HG02852 (cell line): ENCODE measurements around the gene ABCC4.

Experiments
- ATAC-seq: cut with Tn5 transposase; IDR thresholded peaks from one replicate; pipeline ENCODE4 v1.9.1; 2021; ENCODE audit warnings: mild to moderate bottlenecking, moderate library complexity; ENCODE audit not compliant: unreplicated experiment

The ABCC4 gene

DNA sequence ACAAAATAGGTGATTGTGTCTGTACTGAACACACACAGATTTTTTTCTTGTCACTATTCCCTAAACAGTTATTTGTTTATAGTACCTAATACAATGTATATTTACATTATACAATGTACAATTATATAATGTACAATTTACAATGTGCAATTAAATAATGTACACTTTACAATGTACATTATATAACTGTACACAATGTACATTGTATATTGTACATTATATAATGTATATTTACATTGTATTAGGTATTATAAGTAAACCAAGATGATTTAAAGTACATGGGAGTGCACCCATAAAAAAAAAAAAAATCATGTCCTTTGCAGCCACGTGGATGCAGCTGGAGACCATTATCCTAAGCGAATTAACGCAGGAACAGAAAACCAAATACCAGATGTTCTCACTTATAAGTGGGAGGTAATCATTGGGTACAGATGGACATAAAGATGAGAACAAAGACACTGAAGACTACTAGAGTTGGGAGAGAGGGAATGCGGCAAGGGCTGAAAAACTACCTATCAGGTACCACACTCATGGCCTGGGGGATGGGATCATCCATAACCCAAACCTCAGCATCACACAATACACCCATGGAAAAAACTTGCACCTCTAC lies 68.1 kb downstream of the ABCC4 start:
- ATAC-seq: no peak

DNA sequence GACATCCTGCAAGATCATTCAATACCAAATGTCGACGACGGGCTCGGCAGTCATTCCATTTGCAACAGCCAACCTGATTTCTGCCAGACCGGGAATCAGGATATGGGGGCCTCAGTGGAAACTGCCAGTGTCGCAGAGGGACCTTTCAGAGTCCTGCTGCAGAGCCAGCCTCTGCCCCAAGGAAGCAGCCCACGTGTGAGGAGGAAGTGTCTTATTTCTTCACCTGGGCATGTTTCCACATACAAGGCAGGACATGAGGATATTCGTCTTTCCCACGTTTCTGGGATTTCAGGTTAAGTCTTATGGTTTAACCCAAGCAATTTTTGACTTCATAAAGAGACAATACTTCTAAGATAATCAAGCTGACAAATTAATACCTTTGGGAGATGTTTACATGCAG lies 69.9 kb downstream of the ABCC4 start:
- ATAC-seq: no peak

DNA sequence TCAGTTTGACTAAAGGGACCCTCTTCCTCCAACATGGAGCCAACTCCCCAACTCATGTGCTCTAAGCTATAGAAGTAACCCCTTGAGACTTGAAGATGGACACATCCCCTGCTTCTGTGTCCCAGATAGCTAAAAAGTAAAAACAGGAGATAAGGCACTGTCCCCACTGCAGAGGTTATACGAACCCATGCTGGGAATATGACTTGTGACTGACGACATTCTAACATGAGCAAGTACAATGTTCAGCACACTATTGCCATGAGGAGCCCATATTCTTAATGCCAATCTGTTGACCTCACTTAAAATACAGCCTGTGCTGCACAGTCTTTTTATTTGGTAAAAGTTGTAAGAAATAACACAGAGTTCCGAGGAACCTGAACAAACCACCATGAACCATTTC lies 71.4 kb downstream of the ABCC4 start:
- ATAC-seq: no peak

DNA sequence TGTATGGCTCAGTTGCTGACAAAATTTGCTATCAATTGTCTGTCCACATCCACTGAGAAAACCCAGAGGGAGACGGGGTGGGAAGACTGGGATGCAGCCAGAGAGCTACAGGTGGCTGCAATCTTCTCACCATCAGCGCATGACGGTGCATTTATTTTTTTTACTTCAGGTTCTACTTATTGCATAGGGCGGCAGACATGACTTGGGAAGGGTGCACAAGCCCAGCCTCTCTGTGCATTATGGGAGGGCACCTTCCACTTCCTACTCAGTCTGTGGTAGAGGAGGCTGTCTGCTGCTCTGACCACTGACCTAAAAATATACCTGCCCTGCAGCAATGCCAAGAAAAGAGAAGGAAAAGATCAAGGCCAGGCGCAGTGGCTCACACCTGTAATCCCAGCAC lies 73.1 kb downstream of the ABCC4 start:
- ATAC-seq: no peak

DNA sequence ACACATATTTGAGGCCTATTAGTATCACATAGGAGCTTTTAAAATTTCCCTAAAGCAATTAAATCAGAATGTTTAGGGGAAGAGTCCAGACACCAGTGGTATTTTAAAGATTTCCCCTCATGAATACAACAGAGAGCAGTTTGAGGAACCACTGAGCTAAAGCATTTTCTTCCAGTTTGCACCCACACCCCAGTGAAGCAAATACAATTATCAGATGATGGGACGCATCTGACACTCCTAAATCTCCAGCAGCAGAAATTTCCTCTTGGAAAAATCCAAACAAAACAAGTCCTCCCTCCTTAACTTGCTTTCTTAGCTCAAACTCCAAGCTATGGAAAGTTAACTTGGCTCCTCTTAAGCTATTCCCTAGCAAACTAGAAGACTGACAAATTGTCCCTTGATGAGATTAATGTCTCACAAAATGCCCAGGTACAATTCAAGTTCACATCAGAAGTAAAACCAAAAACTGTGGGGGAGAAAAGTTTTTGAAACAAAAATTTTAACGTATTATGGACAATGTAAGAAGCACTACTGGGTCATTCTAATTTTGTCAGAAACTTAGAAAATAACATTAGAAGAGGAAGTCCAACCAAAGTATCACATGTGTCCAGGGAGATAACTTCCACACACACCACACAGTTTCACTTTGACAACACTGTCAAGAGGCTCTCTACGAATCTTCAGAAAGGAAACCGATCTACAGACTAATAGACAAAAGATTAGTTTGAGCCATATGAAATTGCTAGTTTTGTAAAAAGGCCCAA lies 74.1 kb downstream of the ABCC4 start:
- ATAC-seq: peak; percentile 94

DNA sequence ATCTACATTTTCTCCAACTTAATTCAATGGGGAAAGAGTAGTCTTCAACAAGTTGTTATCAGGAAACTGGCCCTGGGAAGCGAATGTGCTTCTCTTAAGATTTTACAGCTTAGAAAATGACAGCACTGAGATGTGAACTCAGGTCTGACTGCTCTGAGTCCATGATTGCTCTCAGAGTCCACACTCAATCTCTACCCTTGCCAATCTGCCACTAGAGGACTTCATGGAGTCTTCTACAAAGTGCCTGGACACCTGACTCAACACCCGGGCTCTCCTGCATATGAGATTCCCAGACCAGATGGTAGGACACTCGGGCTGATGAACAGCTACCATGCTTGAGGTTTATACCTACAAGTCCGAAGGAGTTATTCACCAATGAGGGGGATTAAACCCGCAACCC lies 74.8 kb downstream of the ABCC4 start:
- peak; percentile 5 for ATAC-seq

DNA sequence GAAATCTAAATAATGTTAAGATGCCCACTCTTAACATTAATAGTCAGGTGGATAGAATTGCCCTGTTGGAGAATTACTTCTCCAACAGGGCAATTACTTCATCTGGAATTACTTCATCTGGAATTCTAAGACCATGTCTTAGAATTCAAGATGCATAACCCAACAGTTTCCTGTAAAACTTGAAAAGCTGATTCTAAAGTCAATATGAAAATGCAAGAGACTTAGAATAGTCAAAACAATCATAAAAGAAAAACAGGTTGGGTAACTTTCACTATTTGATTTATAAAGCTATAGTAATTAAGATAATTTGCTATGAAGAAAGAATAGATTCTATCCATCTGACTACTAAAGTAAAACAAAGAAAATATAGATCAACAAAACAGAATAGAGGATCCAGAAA lies 75.2 kb downstream of the ABCC4 start:
- no peak for ATAC-seq

DNA sequence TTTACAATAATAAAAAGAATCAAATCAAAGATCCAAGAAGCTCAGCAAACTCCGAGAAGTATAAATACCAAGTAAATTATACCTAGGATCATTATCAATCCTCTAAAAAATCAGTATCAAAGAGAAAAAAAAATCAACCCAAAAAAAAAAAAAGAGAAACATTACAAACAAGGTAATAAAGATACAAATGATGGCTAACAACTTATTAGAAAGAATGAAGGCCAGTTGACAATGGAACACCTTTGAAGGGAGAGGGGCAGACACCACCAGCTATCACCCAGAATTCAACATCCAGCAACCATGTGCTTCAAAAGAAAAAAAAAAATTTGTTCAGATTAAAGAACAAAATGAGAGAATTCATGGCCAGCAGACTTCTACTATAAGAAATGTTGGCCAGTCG lies 77.2 kb downstream of the ABCC4 start:
- no peak for ATAC-seq

DNA sequence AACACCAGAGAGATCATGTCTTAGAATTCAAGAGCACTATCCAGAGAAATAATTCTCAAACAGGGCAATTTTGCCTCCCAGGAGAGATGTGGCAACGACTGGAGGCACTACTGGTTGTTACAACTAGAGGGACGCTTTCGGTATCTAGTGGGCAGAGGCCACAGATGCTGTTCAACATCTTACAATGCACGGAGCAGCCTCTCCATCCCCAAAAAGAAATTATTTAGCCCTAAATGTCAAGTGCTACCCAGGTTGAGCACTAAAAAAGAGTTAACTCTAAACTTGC lies 78.6 kb downstream of the ABCC4 start:
- no peak for ATAC-seq

GRCh38 chr13:95221971-95222732 lies 79.1 kb downstream of the ABCC4 start:
- no peak for ATAC-seq

DNA sequence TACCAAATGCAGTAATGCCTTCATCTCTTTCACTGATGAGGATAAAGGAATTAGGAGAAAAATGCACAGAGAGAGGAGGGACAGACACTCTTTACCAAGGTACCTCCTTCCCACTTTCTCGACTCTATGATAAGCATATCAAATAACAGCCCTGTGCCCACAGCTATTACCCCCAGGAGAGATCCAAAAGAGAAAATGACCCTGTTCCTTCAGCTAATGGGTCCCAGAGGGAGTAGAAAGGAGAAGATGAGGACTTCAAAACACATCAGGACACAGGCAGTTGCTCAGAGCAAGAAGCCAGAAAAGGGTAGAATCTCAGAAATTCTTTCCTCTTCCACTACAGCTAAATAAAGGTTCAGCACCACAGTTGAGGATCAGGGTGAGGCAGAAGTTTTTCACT lies 80.6 kb downstream of the ABCC4 start:
- no peak for ATAC-seq

- no peak for ATAC-seq
Observed at GRCh38 chr13:95217920-95218830, 83.1 kb downstream of the ABCC4 start.

GRCh38 chr13:95216182-95216581 lies 85.1 kb downstream of the ABCC4 start:
- no peak for ATAC-seq

- ATAC-seq: no peak
Observed at GRCh38 chr13:95212983-95213850, 88.0 kb downstream of the ABCC4 start.

GRCh38 chr13:95209109-95209508 lies 92.1 kb downstream of the ABCC4 start:
- no peak for ATAC-seq

- ATAC-seq: peak; percentile 91
Observed at GRCh38 chr13:95207769-95208366, 93.4 kb downstream of the ABCC4 start.

DNA sequence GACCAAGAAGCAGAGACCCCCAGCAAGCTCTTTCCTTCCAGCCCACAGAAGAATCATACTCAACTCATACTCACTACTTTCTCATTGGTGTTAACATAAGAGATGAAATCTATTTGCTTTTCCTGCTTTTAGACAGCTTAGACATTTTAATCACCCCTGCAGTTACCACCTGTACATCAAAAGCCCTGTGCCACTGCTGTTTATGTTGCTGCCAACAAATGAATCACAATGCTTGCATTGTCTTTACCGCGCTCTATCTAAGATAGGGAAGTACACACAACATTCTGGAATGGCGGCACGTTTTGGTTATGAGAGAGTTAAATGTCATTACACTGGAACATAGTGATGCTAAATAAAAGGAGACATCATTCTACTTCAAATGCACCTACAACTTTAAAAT lies 95.1 kb downstream of the ABCC4 start:
- ATAC-seq: no peak

GRCh38 chr13:95204231-95204765 lies 97.0 kb downstream of the ABCC4 start:
- ATAC-seq: no peak

DNA sequence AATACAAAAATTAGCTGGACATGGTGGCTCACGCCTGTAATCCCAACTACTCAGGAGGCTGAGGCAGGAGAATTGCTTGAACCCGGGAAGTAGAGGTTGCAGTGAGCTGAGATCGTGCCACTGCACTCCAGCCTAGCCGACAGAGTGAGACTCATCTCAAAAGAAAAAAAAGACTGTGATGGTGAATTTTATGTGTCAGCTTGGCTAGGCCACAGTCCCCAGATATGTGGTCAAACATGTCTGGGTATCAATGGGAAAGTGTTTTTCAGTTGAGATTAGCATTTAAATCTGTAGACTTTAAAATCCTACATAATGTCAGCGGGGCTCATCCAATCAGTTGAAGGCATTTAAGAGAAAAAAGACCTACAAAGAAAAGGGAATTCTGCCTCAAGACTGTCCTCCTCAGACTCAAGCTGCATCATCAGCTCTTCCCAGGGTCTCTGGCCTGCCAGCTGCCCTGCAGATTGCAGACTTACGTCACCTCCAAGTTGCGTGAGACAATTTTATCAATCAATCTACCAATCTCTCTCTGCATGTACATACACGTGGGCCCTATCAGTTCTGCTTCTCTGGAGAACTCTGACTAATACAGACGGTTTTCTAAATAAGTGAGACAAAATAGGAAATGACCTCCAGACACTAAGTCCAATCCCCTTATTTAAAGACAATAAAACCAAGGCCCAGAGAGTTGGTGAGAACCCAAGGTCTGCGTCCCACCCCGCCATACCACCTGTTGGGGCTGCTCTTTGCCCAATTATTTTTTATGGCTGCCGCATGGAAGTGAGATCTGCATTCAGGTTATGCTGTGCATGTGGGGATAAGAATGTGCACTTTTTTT lies 99.2 kb downstream of the ABCC4 start:
- ATAC-seq: no peak
